ENCODE results near the gene NELFB.

DNA sequence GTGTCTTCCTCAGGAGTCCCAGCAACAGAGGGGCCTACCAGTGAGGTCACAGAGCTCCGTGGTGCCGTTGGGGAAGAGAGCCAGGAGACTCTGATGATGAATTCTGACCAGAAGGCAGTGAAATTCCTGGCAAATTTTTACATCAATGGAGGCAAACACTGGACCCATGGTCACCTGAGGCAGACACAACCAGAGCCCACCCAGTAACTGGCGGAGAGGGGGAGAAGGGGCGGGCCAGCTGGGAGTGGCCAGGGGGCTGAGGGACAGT, 4.0 kb upstream of the NELFB start, which contains the start of gene STPG3:
- TF ChIP-seq, protein P1, sequence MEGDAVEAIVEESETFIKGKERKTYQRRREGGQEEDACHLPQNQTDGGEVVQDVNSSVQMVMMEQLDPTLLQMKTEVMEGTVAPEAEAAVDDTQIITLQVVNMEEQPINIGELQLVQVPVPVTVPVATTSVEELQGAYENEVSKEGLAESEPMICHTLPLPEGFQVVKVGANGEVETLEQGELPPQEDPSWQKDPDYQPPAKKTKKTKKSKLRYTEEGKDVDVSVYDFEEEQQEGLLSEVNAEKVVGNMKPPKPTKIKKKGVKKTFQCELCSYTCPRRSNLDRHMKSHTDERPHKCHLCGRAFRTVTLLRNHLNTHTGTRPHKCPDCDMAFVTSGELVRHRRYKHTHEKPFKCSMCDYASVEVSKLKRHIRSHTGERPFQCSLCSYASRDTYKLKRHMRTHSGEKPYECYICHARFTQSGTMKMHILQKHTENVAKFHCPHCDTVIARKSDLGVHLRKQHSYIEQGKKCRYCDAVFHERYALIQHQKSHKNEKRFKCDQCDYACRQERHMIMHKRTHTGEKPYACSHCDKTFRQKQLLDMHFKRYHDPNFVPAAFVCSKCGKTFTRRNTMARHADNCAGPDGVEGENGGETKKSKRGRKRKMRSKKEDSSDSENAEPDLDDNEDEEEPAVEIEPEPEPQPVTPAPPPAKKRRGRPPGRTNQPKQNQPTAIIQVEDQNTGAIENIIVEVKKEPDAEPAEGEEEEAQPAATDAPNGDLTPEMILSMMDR (IDR thresholded peaks at IDR 0.05; ENCODE audit: low read length) = no peak
- no peak for TF ChIP-seq EZH2 (IDR thresholded peaks at IDR 0.05; ENCODE audit: borderline replicate concordance, low read length)

All from OCI-LY1 (cell line).